ENCODE measurements around the gene OR2F1.

Gene OR2F1

DNA sequence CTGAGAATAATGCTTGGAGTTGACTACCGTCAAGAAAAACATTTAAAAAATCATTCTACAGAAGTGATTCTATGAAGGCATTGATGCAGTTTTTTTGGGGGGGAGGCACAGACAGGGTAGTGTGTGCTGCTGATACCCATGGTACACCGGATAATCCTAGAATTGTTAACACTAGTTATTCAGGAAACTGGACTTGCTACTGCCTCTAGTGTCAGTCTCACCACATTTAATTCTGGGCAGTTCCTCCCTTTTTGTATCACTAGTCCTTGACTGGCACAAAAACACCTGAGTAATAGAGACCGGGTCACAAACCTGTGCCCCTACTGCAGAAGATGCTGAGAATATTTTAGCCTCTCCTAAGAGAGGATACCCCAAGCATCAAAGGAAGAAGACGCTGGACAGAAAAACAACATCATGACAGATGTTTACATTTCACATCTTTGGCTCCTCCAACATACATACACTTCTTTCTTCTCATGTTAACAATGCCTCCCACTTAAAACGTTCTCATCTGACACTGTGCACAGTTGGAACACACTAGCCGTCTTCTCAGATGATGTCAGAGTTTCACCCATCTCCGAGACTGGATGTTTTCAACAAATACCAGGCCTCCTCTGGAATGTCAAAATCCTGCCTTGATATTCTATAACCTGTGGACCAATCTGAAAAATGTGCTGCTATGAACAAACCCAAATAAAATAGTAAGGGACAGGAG, 39.5 kb upstream of the OR2F1 start:
- H3K4me3 ChIP-seq (IDR thresholded peaks at IDR 0.05; ENCODE audit: insufficient read depth, low read depth, low read length), result no peak overlapping the region
- no peaks in the 10 kb centered on the region for H3K36me3 ChIP-seq (ENCODE audit: insufficient read depth)
- H3K79me2 ChIP-seq (ENCODE audit: insufficient read depth, low read depth), result no peaks in the 10 kb centered on the region
- H3K27me3 ChIP-seq (ENCODE audit: insufficient read depth, low read depth), result no peaks in the 10 kb centered on the region
- TF ChIP-seq, protein P1, sequence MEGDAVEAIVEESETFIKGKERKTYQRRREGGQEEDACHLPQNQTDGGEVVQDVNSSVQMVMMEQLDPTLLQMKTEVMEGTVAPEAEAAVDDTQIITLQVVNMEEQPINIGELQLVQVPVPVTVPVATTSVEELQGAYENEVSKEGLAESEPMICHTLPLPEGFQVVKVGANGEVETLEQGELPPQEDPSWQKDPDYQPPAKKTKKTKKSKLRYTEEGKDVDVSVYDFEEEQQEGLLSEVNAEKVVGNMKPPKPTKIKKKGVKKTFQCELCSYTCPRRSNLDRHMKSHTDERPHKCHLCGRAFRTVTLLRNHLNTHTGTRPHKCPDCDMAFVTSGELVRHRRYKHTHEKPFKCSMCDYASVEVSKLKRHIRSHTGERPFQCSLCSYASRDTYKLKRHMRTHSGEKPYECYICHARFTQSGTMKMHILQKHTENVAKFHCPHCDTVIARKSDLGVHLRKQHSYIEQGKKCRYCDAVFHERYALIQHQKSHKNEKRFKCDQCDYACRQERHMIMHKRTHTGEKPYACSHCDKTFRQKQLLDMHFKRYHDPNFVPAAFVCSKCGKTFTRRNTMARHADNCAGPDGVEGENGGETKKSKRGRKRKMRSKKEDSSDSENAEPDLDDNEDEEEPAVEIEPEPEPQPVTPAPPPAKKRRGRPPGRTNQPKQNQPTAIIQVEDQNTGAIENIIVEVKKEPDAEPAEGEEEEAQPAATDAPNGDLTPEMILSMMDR (conservative IDR thresholded peaks at IDR 0.05; ENCODE audit: low read depth, low read length), result no peak
- no peaks in the 10 kb centered on the region for H3K4me1 ChIP-seq (ENCODE audit: low read depth, poor library complexity, severe bottlenecking)
- H4K20me1 ChIP-seq (ENCODE audit: insufficient read depth), result no peaks in the 10 kb centered on the region
- no peak overlapping the region for H2AFZ ChIP-seq (ENCODE audit: low read depth)
- no peak overlapping the region for H3K27ac ChIP-seq
- no peak overlapping the region for H3K4me2 ChIP-seq
- H3K9ac ChIP-seq, result no peak overlapping the region

DNA sequence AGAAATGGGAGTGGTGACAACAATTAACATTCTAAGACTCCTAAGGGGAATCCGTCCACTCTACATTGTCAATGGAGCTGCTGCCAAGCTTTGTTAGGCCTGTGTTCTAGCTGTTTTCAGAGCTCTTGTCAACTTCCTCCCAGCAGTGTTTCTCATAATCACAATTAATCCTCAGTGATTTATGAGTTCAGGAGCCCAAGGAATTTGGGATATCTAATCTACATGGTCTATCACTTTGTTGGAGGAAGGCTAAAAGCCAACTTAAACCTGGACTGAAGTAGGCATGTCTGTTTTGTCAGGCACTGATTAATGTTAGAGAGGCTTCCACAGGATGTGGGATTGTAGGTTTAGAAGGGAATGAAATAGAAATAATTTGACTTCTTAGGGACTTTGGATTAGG, 29.8 kb upstream of the OR2F1 start:
- Histone ChIP-seq H3K27me3 (ENCODE audit: insufficient read depth, low read depth) (no peaks in the 10 kb centered on the region), H3K4me3 (IDR thresholded peaks at IDR 0.05; ENCODE audit: insufficient read depth, low read depth, low read length) (no peak overlapping the region), H3K27ac (no peak overlapping the region), H3K4me2 (no peak overlapping the region), H3K4me1 (ENCODE audit: low read depth, poor library complexity, severe bottlenecking) (no peaks in the 10 kb centered on the region), H3K36me3 (ENCODE audit: insufficient read depth) (no peaks in the 10 kb centered on the region), H2AFZ (ENCODE audit: low read depth) (no peak overlapping the region), H4K20me1 (ENCODE audit: insufficient read depth) (no peaks in the 10 kb centered on the region), H3K9ac (no peak overlapping the region), H3K79me2 (ENCODE audit: insufficient read depth, low read depth) (no peaks in the 10 kb centered on the region)
- TF ChIP-seq, protein P1 (conservative IDR thresholded peaks at IDR 0.05; ENCODE audit: low read depth, low read length), result no peak

DNA sequence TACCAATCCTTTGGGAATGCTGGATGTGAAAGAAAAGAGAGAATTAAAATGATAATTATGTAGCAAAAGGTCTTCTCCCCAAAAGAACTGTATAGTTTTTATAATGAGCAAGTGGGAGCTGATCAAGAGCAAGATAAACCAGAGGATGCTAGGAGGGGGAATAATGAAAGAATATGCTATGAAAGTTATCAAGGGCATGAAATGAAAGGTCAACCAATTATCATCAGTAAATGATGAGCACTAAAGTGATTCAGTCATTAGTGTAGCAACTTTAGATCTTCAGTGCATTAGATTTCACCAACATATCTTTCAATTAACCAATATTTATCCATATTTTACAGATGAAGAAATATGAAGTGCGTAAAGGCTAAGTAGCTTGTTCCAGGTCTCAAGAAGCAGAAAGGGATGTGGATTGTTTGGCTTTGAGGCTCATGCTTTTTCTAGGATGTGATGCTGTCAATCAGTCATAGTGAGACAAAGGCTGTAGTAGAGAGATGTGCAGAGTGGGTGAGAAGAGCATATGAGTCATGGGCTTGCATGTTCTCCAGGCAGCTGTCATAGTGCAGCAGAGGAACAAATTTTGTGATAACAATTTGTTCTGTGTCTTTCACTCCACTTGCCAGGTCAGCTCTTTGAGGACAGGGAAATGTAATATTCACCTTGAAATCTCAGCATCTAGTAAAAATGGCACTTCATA, 25.3 kb upstream of the OR2F1 start:
- TF ChIP-seq, protein P1 (conservative IDR thresholded peaks at IDR 0.05; ENCODE audit: low read depth, low read length), result no peak
- no peaks in the 10 kb centered on the region for H3K36me3 ChIP-seq (ENCODE audit: insufficient read depth)
- no peak overlapping the region for H2AFZ ChIP-seq (ENCODE audit: low read depth)
- H3K4me1 ChIP-seq (ENCODE audit: low read depth, poor library complexity, severe bottlenecking), result no peaks in the 10 kb centered on the region
- no peak overlapping the region for H3K4me3 ChIP-seq (IDR thresholded peaks at IDR 0.05; ENCODE audit: insufficient read depth, low read depth, low read length)
- no peak overlapping the region for H3K4me2 ChIP-seq
- no peak overlapping the region for H3K9ac ChIP-seq
- H4K20me1 ChIP-seq (ENCODE audit: insufficient read depth), result no peaks in the 10 kb centered on the region
- H3K27me3 ChIP-seq (ENCODE audit: insufficient read depth, low read depth), result no peaks in the 10 kb centered on the region
- H3K27ac ChIP-seq, result no peak overlapping the region
- no peaks in the 10 kb centered on the region for H3K79me2 ChIP-seq (ENCODE audit: insufficient read depth, low read depth)

DNA sequence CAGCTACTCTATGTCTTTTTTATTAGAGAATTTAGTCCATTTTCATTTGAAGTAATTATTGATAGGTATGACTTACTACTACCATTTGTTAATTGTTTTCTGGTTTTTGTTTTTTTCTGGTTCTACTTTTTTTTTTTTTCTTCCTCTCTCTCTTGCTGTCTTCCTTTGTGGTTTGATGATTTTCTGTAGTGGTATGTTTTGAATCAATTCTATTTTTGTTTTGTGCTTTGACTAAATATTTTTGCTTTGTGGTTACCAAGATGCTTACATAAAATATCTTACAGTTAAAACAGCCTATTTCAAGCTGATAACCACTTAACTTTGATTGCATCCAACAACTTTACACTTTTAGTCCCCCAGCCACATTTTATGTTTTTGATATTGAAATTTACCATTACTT, 22.9 kb upstream of the OR2F1 start:
- Histone ChIP-seq H3K79me2 (ENCODE audit: insufficient read depth, low read depth) (no peaks in the 10 kb centered on the region), H3K4me3 (IDR thresholded peaks at IDR 0.05; ENCODE audit: insufficient read depth, low read depth, low read length) (no peak overlapping the region), H3K9ac (no peak overlapping the region), H3K4me2 (no peak overlapping the region), H3K27ac (no peak overlapping the region), H4K20me1 (ENCODE audit: insufficient read depth) (no peaks in the 10 kb centered on the region), H3K36me3 (ENCODE audit: insufficient read depth) (no peaks in the 10 kb centered on the region), H3K27me3 (ENCODE audit: insufficient read depth, low read depth) (no peaks in the 10 kb centered on the region), H2AFZ (ENCODE audit: low read depth) (no peak overlapping the region), H3K4me1 (ENCODE audit: low read depth, poor library complexity, severe bottlenecking) (no peaks in the 10 kb centered on the region)
- TF ChIP-seq, protein P1 (conservative IDR thresholded peaks at IDR 0.05; ENCODE audit: low read depth, low read length), result no peak

All from KMS-11 (cell line).